UCSD-AML1 (cell line): ENCODE results near the gene NBEAL1.
"Not testable (repeated sequence)": the region's sequence is repeated elsewhere in the genome, so short reads cannot be mapped to it uniquely, and the experiment has no call there.

Experiments
- DNase-seq: peaks from one replicate; lab custom pipeline; 2025; ENCODE audit not compliant: unreplicated experiment; lab: John Stamatoyannopoulos, UW

Gene NBEAL1

GRCh38 chr2:203105996-203106395 is 91.3 kb downstream of the NBEAL1 start:
- no peak for DNase-seq

GRCh38 chr2:203110496-203110895 is 95.8 kb downstream of the NBEAL1 start:
- not testable (repeated sequence) for DNase-seq

- DNase-seq, result no peak
Measured at GRCh38 chr2:203112342-203112741, 97.7 kb downstream of the NBEAL1 start.

- DNase-seq, result not testable (repeated sequence)
Measured at GRCh38 chr2:203115201-203115700, 100.6 kb downstream of the NBEAL1 start.

GRCh38 chr2:203122317-203122986 is 107.8 kb downstream of the NBEAL1 start:
- DNase-seq, result no peak

GRCh38 chr2:203126996-203127395 is 112.3 kb downstream of the NBEAL1 start:
- DNase-seq, result no peak

- no peak for DNase-seq
Measured at GRCh38 chr2:203135105-203135504, 120.4 kb downstream of the NBEAL1 start.

- DNase-seq, result no peak
Measured at GRCh38 chr2:203143391-203143790, 128.7 kb downstream of the NBEAL1 start.

- DNase-seq, result no peak
Measured at GRCh38 chr2:203149194-203149593, 134.5 kb downstream of the NBEAL1 start.

- DNase-seq, result no peak
Measured at GRCh38 chr2:203155406-203155805, 140.7 kb downstream of the NBEAL1 start.

- DNase-seq, result not testable (repeated sequence)
Measured at GRCh38 chr2:203162722-203163121, 148.0 kb downstream of the NBEAL1 start.

GRCh38 chr2:203164311-203164935 is 149.7 kb downstream of the NBEAL1 start:
- no peak for DNase-seq

GRCh38 chr2:203167751-203168150 is 153.1 kb downstream of the NBEAL1 start:
- no peak for DNase-seq

- no peak for DNase-seq
Measured at GRCh38 chr2:203170502-203170901, 155.8 kb downstream of the NBEAL1 start.

- DNase-seq, result no peak
Measured at GRCh38 chr2:203175371-203175770, 160.7 kb downstream of the NBEAL1 start.

- DNase-seq, result no peak
Measured at GRCh38 chr2:203177361-203177760, 162.7 kb downstream of the NBEAL1 start.

GRCh38 chr2:203185864-203186263 is 171.2 kb downstream of the NBEAL1 start:
- no peak for DNase-seq

GRCh38 chr2:203190547-203190946 is 175.9 kb downstream of the NBEAL1 start:
- DNase-seq, result not testable (repeated sequence)

- not testable (repeated sequence) for DNase-seq
Measured at GRCh38 chr2:203191026-203191425, 176.4 kb downstream of the NBEAL1 start.

- no peak for DNase-seq
Measured at GRCh38 chr2:203191961-203192360, 177.3 kb downstream of the NBEAL1 start.

- no peak for DNase-seq
Measured at GRCh38 chr2:203195331-203196036, 180.8 kb downstream of the NBEAL1 start.

- no peak for DNase-seq
Measured at GRCh38 chr2:203200866-203201265, 186.2 kb downstream of the NBEAL1 start.
